HL-60 (cell line): ENCODE results near the gene LANCL1.

Experiments
- DNase-seq, 2 experiments: peaks; one replicate each; pipeline ENCODE4 v3.0.0-alpha.2; 2010 to 2020; ENCODE audit warnings: low read depth in 1 of 2, low spot score in 1 of 2
- H3K27ac ChIP-seq: fragments of 250-450 bp; sonication (Bioruptor Pico); replicated peaks from 2 replicates; pipeline ENCODE4 v1.5.1; 2020; ENCODE audit warnings: mild to moderate bottlenecking, moderate library complexity
- H3K27me3 ChIP-seq: fragments of 250-450 bp; sonication (Bioruptor Pico); 2 replicates; pipeline ENCODE4 v1.5.1; 2021; ENCODE audit warnings: mild to moderate bottlenecking, moderate library complexity; ENCODE audit not compliant: insufficient read depth, poor library complexity, severe bottlenecking
- H3K4me3 ChIP-seq: replicated peaks from 2 replicates; pipeline ENCODE4 v1.5.1; 2011; ENCODE audit warnings: mild to moderate bottlenecking, control low read depth, low read length; ENCODE audit not compliant: insufficient read depth
- GABPA ChIP-seq: IDR thresholded peaks from 2 replicates; pipeline ENCODE4 v1.6.1; 2012; ENCODE audit warnings: low read depth
- POLR2AphosphoS5 ChIP-seq: IDR thresholded peaks from 2 replicates; pipeline ENCODE4 v1.6.1; 2012; ENCODE audit warnings: low read depth
- SPI1 ChIP-seq: IDR thresholded peaks from 2 replicates; pipeline ENCODE4 v1.6.1; 2012; ENCODE audit warnings: low read depth, mild to moderate bottlenecking, borderline replicate concordance
- TF ChIP-seq, protein P1 (sequence below): IDR thresholded peaks from 2 replicates; pipeline ENCODE4 v1.6.1; 2012; ENCODE audit warnings: low read depth; ENCODE audit not compliant: insufficient replicate concordance
- TF ChIP-seq, protein P2 (sequence below): IDR thresholded peaks from one replicate; pipeline ENCODE4 v1.5.1; 2011; ENCODE audit warnings: low read length, control low read depth, inconsistent platforms; ENCODE audit not compliant: insufficient read depth

Gene LANCL1

DNA sequence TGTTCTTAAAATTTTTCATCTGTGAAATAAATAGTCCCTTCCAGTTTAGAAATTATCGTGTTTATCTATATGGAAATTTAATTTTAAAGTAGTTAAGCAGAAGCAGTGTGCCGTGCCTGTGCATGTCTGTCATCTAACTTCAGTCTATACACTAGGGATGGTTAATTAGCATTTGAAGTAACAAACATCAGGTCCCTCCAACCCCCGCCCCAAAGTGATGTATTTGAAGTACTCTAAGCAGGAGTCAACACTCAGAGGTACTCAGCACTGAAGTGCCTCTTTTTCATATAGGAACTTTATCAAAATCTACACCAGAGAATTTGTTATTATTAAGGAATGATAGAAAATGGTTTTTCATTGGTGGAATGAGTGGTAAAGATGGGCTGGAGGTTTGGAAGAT is 33.0 kb downstream of the LANCL1 start:
- TF ChIP-seq GABPA (no peak), SPI1 (no peak), POLR2AphosphoS5 (no peak)
- TF ChIP-seq, protein P1, sequence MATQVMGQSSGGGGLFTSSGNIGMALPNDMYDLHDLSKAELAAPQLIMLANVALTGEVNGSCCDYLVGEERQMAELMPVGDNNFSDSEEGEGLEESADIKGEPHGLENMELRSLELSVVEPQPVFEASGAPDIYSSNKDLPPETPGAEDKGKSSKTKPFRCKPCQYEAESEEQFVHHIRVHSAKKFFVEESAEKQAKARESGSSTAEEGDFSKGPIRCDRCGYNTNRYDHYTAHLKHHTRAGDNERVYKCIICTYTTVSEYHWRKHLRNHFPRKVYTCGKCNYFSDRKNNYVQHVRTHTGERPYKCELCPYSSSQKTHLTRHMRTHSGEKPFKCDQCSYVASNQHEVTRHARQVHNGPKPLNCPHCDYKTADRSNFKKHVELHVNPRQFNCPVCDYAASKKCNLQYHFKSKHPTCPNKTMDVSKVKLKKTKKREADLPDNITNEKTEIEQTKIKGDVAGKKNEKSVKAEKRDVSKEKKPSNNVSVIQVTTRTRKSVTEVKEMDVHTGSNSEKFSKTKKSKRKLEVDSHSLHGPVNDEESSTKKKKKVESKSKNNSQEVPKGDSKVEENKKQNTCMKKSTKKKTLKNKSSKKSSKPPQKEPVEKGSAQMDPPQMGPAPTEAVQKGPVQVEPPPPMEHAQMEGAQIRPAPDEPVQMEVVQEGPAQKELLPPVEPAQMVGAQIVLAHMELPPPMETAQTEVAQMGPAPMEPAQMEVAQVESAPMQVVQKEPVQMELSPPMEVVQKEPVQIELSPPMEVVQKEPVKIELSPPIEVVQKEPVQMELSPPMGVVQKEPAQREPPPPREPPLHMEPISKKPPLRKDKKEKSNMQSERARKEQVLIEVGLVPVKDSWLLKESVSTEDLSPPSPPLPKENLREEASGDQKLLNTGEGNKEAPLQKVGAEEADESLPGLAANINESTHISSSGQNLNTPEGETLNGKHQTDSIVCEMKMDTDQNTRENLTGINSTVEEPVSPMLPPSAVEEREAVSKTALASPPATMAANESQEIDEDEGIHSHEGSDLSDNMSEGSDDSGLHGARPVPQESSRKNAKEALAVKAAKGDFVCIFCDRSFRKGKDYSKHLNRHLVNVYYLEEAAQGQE = no peak
- TF ChIP-seq, protein P2, sequence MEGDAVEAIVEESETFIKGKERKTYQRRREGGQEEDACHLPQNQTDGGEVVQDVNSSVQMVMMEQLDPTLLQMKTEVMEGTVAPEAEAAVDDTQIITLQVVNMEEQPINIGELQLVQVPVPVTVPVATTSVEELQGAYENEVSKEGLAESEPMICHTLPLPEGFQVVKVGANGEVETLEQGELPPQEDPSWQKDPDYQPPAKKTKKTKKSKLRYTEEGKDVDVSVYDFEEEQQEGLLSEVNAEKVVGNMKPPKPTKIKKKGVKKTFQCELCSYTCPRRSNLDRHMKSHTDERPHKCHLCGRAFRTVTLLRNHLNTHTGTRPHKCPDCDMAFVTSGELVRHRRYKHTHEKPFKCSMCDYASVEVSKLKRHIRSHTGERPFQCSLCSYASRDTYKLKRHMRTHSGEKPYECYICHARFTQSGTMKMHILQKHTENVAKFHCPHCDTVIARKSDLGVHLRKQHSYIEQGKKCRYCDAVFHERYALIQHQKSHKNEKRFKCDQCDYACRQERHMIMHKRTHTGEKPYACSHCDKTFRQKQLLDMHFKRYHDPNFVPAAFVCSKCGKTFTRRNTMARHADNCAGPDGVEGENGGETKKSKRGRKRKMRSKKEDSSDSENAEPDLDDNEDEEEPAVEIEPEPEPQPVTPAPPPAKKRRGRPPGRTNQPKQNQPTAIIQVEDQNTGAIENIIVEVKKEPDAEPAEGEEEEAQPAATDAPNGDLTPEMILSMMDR = no peak
- DNase-seq = no peak

DNA sequence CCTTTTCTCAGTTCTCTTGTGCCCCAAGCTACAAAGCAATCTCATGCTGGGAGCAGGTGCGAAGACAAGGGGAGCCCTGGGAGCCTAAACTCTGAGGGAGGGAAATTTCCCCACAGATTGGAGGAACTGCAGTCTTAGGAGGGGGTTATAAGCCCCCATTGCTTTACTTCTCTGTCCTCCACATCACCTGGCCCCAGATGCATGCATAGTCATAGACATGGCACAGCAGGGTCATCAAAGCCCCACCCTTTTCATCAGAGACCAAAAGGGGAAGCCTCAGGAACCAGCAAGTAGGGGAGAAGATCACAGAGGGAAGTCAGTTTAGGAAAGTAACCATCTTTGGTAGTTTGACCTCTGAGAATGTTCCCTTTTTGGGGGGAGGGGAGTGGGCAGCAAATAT is 33.7 kb downstream of the LANCL1 start:
- Histone ChIP-seq H3K4me3 (no peak overlapping the region), H3K27ac (peak overlapping the region; percentile 17), H3K27me3 (no peaks in the 10 kb centered on the region)
- TF ChIP-seq POLR2AphosphoS5 (no peak), GABPA (no peak), SPI1 (peak; percentile 92)
- TF ChIP-seq, protein P1 = no peak
- TF ChIP-seq, protein P2 = no peak
- peak in 1 of 2 experiments; percentile 52 for DNase-seq

More for the DNA sequence above, 33.0 kb downstream of the LANCL1 start:
- no peaks in the 10 kb centered on the region for H3K27me3 ChIP-seq
- 0 out of 2 replicates have a peak overlapping the region, but pooled peaks have one; percentile 8 for H3K27ac ChIP-seq
- no peak overlapping the region for H3K4me3 ChIP-seq

DNA sequence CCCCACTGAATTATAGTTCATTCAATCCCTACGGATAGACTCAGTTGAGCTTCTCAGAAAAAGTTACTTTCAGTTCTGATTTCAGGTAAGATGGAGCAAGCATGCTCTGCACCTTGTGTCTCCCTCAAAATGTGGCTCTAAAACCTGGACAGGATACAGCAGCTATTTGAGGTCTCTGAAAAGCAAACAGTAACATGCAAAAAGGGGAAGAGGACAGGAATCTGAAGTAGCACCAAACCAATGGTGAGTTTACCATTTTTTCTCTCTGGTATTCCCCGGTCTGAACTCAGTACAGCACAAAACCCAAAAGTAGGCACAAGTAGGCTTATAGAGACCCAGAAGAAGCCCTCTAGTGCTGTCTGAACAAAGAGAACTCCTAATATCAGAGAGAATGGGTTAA is 34.1 kb downstream of the LANCL1 start:
- DNase-seq = no peak
- no peaks in the 10 kb centered on the region for H3K27me3 ChIP-seq
- TF ChIP-seq GABPA (no peak), SPI1 (peak; percentile 58; the same call in 1 of the 2 replicates)
- peak overlapping the region; percentile 17 for H3K27ac ChIP-seq
- no peak overlapping the region for H3K4me3 ChIP-seq

DNA sequence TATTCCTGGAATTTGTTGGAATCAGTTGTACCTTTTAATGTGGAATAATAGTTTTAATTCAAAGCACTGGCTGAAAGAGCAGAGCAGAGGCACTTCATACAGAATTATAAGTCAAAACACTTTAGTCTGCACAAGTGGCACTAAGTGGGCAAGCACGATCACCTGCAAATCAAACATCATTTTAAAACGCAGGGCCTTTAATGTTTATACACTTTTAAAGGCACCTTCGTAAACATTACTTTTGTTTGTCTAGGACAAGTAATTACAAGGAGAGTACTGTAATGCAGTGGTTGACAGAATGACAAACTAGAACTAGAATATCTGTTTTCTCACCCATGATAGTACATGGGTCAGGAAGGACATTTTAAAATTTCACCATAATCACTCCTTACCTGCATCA is 36.4 kb downstream of the LANCL1 start:
- H3K27me3 ChIP-seq = no peaks in the 10 kb centered on the region
- H3K4me3 ChIP-seq = no peak overlapping the region
- DNase-seq = no peak
- no peak overlapping the region for H3K27ac ChIP-seq
- TF ChIP-seq, protein P2 = no peak
- TF ChIP-seq GABPA (no peak), SPI1 (no peak), POLR2AphosphoS5 (no peak)
- TF ChIP-seq, protein P1 = no peak
